Stimulated activated CD8-positive, alpha-beta memory T cell treated with anti-CD3 and anti-CD28 coated beads, Interleukin-4, amount 100 ng/mL, for 1 hour (primary cell): ENCODE data around the gene ADGRD2.

Experiments
- DNase-seq, 2 donors: peaks; one replicate each; pipeline ENCODE4 v3.0.0-alpha.2; 2020; ENCODE audit warnings: low read depth in 2 of 2, low spot score in 1 of 2

The ADGRD2 gene

GRCh38 chr9:124510650-124511425 is 60.6 kb downstream of the ADGRD2 start:
- no peak for DNase-seq

DNA sequence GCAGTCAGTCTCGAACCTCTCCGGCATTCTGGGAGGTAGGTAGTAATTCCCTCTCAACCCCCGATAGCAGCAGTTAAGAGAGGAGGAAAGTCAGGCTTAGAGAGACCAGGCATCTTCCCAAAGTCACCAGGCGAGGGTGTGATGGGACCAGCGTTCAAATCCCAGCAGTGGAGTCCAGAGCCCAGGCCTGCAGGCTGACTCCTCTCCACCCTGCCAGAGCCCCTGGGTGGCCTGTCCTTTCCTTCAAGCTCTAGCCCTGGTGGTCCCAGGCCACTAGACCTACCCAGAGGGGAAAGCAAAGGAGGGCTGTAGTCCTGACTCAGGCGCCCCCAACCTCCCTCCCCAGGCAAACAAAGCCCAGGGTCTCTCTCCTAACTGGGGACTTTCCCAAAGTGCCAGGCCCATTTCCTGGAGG is 61.2 kb downstream of the ADGRD2 start:
- DNase-seq = no peak

DNA sequence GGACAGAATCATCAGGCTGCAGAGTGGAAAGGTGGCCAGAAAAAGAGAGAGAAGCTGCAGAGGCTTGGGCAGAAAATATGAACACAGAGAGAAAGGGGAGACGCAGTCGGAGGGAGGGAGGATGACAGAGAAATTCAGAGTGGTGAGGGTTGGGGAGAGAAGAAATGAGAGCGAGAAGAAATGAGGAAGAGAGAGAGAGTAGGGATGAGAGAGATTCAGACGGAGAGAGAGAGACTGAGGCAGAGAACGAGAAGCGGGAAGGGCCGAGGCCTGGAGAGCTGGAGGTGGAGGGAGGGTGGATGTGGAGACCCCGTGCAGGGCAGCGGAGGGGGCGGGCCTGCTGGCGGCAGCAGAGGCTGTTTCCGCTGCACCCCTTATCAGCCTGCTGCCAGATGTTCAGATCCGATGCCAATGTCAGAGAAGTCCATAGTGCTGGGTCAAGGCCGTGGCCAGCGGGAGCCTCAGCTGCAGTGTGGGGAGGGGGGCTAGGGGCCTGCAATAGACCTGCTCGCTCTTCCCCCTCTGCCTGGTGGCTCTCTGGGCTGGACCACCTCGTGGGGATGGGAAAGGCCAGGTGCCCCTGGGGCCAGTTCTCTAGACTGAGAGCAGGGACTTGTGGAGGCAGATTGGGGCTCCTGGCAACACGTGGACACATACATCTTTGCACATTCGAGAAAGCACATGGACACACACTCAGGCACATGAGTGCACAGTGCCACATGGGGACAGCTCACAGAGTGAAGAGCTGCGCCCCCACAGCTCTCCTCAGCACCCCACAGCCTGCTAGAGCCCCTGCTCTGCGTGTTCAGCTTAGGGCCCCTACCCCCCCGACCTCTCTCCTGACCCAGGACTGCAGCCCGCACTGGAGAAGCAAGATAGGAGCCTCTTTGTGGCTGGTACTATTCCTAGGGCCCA is 61.9 kb downstream of the ADGRD2 start:
- no peak for DNase-seq

DNA sequence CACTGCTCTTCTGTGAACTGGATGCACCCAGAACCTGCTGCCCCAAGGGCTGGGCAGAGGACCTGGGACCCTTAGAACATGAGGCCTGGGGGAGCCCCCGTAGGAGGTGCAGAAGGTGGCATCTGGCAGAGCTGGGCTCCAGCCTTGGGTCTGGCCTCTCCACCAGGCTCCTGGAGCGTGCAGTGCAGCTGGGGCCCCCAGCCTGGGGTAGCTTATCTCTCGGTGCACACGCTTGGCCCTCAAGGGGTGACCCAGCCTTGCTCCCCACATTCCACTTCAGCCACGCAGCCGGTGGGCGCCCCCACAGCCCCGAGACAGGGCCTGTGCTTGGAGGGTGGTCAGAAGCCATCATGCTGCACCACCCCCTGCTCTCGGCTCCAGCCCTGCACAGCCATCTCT is 62.6 kb downstream of the ADGRD2 start:
- no peak for DNase-seq

DNA sequence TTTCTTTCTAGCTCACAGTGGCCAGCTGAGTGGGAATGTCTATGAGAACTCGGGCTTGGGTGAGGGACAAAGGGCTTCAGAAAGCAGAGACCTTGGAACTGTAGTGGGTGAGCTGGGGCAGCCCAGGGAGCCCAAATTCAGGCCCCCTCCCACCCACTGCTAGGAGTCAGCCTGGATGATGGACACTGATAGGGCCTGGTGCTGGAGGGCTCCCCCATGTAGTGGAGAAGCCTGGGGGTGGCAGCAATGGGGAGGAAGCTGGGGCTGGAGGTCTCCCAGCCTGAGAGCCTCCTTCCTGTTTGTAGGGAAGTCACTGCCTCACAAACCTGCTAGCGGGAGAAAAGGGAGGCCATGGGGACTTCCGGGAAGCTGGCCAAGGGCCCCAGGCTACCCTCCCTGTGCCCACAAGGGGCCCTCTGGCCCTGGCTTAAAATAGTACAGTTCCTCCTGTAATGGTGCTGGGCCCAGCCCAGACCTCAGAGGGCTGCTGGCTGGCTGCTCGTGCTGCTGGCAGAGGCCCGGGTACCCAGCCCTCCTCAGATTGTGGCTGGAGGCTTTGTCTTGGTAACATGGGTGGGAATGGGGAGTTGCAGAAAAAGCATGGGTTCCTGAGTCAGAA is 63.2 kb downstream of the ADGRD2 start:
- DNase-seq = no peak

DNA sequence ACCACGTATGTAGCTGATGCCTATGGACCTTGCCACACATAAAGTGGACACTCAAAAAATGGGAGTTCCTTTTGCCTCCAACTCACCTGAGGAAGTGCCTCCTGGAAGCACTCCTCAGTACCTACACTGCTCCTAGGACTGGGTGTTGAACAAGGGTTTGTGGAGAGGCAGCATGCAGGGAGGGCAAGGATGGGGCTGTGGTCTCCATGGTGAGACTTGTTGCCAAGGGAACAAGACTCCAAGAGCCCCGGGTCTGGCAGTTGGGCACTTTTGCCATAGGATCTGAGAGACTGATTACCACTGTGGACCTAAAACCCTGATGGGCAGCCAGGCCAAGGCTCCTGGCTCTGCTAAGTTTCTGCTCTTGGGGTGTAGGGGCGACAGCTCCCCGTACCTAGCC is 63.9 kb downstream of the ADGRD2 start:
- DNase-seq = no peak

- DNase-seq = no peak
Observed at GRCh38 chr9:124514874-124515273, 64.6 kb downstream of the ADGRD2 start.

DNA sequence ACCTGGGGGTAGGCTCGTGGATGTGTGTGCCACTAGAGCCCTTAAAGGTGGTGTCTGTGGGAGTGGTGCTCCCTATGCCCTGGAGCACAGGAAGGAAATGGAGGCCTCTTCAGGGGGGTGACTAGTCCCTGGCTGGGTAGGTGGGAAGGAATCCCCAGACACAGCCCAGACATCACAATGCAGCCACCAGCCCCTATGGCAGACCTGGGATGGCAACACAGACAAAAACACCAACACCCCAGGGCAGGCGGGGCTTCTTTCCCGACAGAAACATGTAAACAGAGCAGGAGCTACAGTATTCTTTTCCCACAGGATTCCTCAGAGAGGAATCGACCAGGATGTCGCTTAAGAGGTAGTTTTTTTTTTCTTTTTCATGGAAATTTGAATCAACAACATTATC is 67.3 kb downstream of the ADGRD2 start:
- DNase-seq = no peak

- no peak for DNase-seq
Observed at GRCh38 chr9:124518116-124518515, 67.9 kb downstream of the ADGRD2 start.

GRCh38 chr9:124520206-124520596 is 70.0 kb downstream of the ADGRD2 start:
- no peak for DNase-seq

- no peak for DNase-seq
Observed at GRCh38 chr9:124521142-124521541, 70.9 kb downstream of the ADGRD2 start.

- no peak for DNase-seq
Observed at GRCh38 chr9:124522121-124523098, 72.2 kb downstream of the ADGRD2 start.

DNA sequence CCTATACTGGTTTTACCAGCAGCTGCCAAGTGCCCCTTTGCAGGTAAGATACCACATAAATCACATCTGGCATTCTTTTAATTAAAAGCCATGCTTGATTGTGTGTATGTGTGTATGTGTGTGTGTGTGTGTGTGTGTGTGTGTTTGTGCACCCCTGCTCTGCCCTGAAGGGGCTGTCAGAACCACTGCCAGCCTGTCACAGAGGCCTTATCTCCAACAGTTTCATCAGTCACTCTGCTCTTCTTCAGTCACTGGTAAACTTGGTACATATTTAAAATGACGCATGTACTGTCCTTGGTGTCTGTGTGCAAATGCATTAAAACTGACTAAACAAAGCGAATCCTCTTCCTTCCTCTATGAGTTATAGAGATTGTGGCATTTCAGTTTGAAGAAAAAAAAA is 75.9 kb downstream of the ADGRD2 start:
- no peak for DNase-seq

- no peak for DNase-seq
Observed at GRCh38 chr9:124527781-124528180, 77.5 kb downstream of the ADGRD2 start.
